K562 (cell line): ENCODE data around the gene CDK11B. TPM values are rescaled to one million over a fixed set of nuclear protein-coding genes. Genes with fewer than 3 reads are reported as not detected.
A peak's percentile ranks its signal among the peaks of the same experiment; 100 is the strongest.

Experiments
- CREM ChIP-seq: IDR thresholded peaks from 2 replicates; pipeline ENCODE4 v1.6.1; 2014; ENCODE audit warnings: antibody characterized with exemption, low read depth
- ELF2 ChIP-seq: fragments of 250-450 bp; sonication (Bioruptor Pico); IDR thresholded peaks from 2 replicates; pipeline ENCODE4 v1.5.0; 2021; ENCODE audit warnings: mild to moderate bottlenecking
- FOXP4 ChIP-seq: sonication (generic); formaldehyde crosslinking; IDR thresholded peaks from 2 replicates; pipeline ENCODE4 v1.8.0; 2022; ENCODE audit warnings: mild to moderate bottlenecking, missing genetic modification reagents, borderline replicate concordance
- HNRNPL ChIP-seq: fragments of 200-400 bp; formaldehyde crosslinking; IDR thresholded peaks from 2 replicates; pipeline ENCODE4 v1.6.1; 2017; ENCODE audit warnings: low read depth, mild to moderate bottlenecking, low read length
- ILF3 ChIP-seq: fragments of 450-650 bp; IDR thresholded peaks from 2 replicates; pipeline ENCODE4 v1.6.1; 2018; ENCODE audit warnings: antibody characterized with exemption, mild to moderate bottlenecking, moderate library complexity, borderline replicate concordance
- KDM2B ChIP-seq: fragments of 250-450 bp; sonication (Bioruptor Pico); IDR thresholded peaks from 2 replicates; pipeline ENCODE4 v1.8.0; 2021; ENCODE audit warnings: mild to moderate bottlenecking, moderate library complexity
- NFRKB ChIP-seq: fragments of 450-650 bp; IDR thresholded peaks from 2 replicates; pipeline ENCODE4 v1.6.1; 2016; ENCODE audit warnings: low read depth
- POLR2B ChIP-seq: fragments of 450-650 bp; IDR thresholded peaks from 2 replicates; pipeline ENCODE4 v1.6.1; 2018; ENCODE audit warnings: low read depth; ENCODE audit not compliant: partially characterized antibody
- RBM39 ChIP-seq: fragments of 200-400 bp; formaldehyde crosslinking; optimal IDR thresholded peaks from 2 replicates; pipeline ENCODE3; 2018; ENCODE audit warnings: low read depth, low read length
- SMAD4 ChIP-seq: fragments of 250-450 bp; sonication (Bioruptor Pico); conservative IDR thresholded peaks from 2 replicates; pipeline ENCODE4 v1.8.0; 2021; ENCODE audit warnings: inconsistent platforms, mild to moderate bottlenecking, moderate library complexity
- ZBTB26 ChIP-seq: fragments of 450-650 bp; formaldehyde crosslinking; IDR thresholded peaks from 2 replicates; pipeline ENCODE4 v1.4.0; 2022; ENCODE audit warnings: missing genetic modification characterization
- ZNF184 ChIP-seq: sonication (generic); formaldehyde crosslinking; IDR thresholded peaks from 2 replicates; pipeline ENCODE4 v1.5.0; 2020; ENCODE audit warnings: missing genetic modification reagents
- ZNF23 ChIP-seq: fragments of 250-450 bp; sonication (Bioruptor Pico); IDR thresholded peaks from 2 replicates; pipeline ENCODE4 v1.4.0; 2020; ENCODE audit warnings: mild to moderate bottlenecking
- ZNF436 ChIP-seq: fragments of 250-450, 450-650 bp; sonication (Bioruptor Pico); formaldehyde crosslinking; IDR thresholded peaks from 2 replicates; pipeline ENCODE4 v1.7.0; 2020; ENCODE audit warnings: mild to moderate bottlenecking
- ZNF445 ChIP-seq: fragments of 250-450 bp; sonication (Bioruptor Pico); IDR thresholded peaks from 2 replicates; pipeline ENCODE4 v1.4.0; 2020; ENCODE audit warnings: low read depth, mild to moderate bottlenecking, moderate library complexity
- ZNF561 ChIP-seq: fragments of 450-650 bp; formaldehyde crosslinking; conservative IDR thresholded peaks from 2 replicates; pipeline ENCODE4 v1.4.0; 2020; ENCODE audit warnings: mild to moderate bottlenecking, moderate library complexity
- ZNF589 ChIP-seq: fragments of 200-800 bp; sonication (Bioruptor generic); IDR thresholded peaks from 2 replicates; pipeline ENCODE4 v1.6.1; 2016; ENCODE audit warnings: low read depth, missing genetic modification characterization, missing compliant biosample characterization
- ZNF644 ChIP-seq: fragments of 200-800 bp; sonication (Bioruptor generic); IDR thresholded peaks from 2 replicates; pipeline ENCODE4 v1.6.1; 2016; ENCODE audit warnings: low read depth, missing genetic modification characterization, missing compliant biosample characterization
- polyA plus RNA-seq, 8 experiments: library from polyadenylated mRNA; depleted of rRNA in 4 of 8; stranded (reverse) in 5 of 8; unstranded in 3 of 8; fragments of >200 nt; fragmentation: Nextera tagmentation in 2 of 8; fragmentation: Illumina TruSeq in 1 of 8; extraction: Ambion mirVana in 2 of 8; extraction: Trizol in 1 of 8; gene quantifications; 2 replicates each; pipeline versions ENCODE4 v1.2.1 to v1.2.3, GENCODE V29; 2011 to 2014; ENCODE audit warnings: inconsistent platforms in 1 of 8, missing spikeins in 1 of 8
- total RNA-seq, 7 experiments: library from RNA; depleted of rRNA in 6 of 7; stranded (reverse); fragments of >200 nt in 6 of 7; fragmentation: Illumina TruSeq in 2 of 7; extraction: Trizol in 2 of 7; gene quantifications; 2 replicates each; pipeline versions ENCODE4 v1.2.1 to v1.2.3, GENCODE V29; 2011 to 2021; ENCODE audit warnings: low replicate concordance in 1 of 7
- TF ChIP-seq, protein P1 (sequence below): fragments of 250-450 bp; sonication (Bioruptor Pico); IDR thresholded peaks from 2 replicates; pipeline ENCODE4 v1.8.0; 2021; ENCODE audit warnings: moderate library complexity, mild to moderate bottlenecking, inconsistent platforms
- TF ChIP-seq, protein P2 (sequence below), 3 experiments: IDR thresholded peaks in 2 of 3; conservative IDR thresholded peaks in 1 of 3; 2 replicates each; pipeline ENCODE4 v1.5.1; 2011 to 2012; ENCODE audit warnings: low read length in 3 of 3, mild to moderate bottlenecking in 3 of 3, control low read depth in 2 of 3, improper control_type of control experiment in 1 of 3, inconsistent platforms in 1 of 3, low read depth in 1 of 3, mixed read lengths in 1 of 3, moderate library complexity in 1 of 3; ENCODE audit not compliant: insufficient read depth in 2 of 3

Gene CDK11B
- total and polyA plus RNA-seq, 9 of the 15 experiments (the other 6 are each of a cell fraction or from before 2014, with no cell fraction given): 2.8 to 52.2 (median 19.5) TPM

- TF ChIP-seq ZNF436 (CRISPR knock-in tag) (no peak), ZNF184 (CRISPR knock-in tag) (no peak), ZNF445 (CRISPR knock-in tag) (no peak), SMAD4 (CRISPR knock-in tag) (no peak), FOXP4 (CRISPR knock-in tag) (no peak), ZBTB26 (CRISPR knock-in tag) (no peak), ELF2 (CRISPR knock-in tag) (no peak; the same call in 1 of the 2 replicates), ZNF23 (CRISPR knock-in tag) (no peak), ZNF644 (no peak), ILF3 (peak; percentile 55; the same call in 1 of the 2 replicates), CREM (peak; percentile 22; the same call in 1 of the 2 replicates), NFRKB (no peak), ZNF589 (CRISPR knock-in tag) (no peak), RBM39 (no peak), POLR2B (no peak), ZNF561 (no peak), HNRNPL (peak; percentile 72), KDM2B (CRISPR knock-in tag) (no peak)
- TF ChIP-seq, protein P1, sequence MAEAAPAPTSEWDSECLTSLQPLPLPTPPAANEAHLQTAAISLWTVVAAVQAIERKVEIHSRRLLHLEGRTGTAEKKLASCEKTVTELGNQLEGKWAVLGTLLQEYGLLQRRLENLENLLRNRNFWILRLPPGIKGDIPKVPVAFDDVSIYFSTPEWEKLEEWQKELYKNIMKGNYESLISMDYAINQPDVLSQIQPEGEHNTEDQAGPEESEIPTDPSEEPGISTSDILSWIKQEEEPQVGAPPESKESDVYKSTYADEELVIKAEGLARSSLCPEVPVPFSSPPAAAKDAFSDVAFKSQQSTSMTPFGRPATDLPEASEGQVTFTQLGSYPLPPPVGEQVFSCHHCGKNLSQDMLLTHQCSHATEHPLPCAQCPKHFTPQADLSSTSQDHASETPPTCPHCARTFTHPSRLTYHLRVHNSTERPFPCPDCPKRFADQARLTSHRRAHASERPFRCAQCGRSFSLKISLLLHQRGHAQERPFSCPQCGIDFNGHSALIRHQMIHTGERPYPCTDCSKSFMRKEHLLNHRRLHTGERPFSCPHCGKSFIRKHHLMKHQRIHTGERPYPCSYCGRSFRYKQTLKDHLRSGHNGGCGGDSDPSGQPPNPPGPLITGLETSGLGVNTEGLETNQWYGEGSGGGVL (CRISPR knock-in tag): no peak
- TF ChIP-seq, protein P2, sequence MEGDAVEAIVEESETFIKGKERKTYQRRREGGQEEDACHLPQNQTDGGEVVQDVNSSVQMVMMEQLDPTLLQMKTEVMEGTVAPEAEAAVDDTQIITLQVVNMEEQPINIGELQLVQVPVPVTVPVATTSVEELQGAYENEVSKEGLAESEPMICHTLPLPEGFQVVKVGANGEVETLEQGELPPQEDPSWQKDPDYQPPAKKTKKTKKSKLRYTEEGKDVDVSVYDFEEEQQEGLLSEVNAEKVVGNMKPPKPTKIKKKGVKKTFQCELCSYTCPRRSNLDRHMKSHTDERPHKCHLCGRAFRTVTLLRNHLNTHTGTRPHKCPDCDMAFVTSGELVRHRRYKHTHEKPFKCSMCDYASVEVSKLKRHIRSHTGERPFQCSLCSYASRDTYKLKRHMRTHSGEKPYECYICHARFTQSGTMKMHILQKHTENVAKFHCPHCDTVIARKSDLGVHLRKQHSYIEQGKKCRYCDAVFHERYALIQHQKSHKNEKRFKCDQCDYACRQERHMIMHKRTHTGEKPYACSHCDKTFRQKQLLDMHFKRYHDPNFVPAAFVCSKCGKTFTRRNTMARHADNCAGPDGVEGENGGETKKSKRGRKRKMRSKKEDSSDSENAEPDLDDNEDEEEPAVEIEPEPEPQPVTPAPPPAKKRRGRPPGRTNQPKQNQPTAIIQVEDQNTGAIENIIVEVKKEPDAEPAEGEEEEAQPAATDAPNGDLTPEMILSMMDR (IDR thresholded peaks at IDR 0.05 in 2 of 3, conservative IDR thresholded peaks at IDR 0.05 in 1 of 3; ENCODE audit: insufficient read depth in 2 of 3, low read depth in 1 of 3, low read length in 3 of 3): no peak
Measured at GRCh38 chr1:1616045-1616790, 42.6 kb downstream of the CDK11B start (continued).
